ENCODE results near the gene TAX1BP1. TPM values are rescaled to one million over a fixed set of nuclear protein-coding genes. Genes with fewer than 3 reads are reported as not detected.

TAX1BP1 gene
- total and polyA plus RNA-seq, 2 donors (not counting 3 experiments of a cell fraction or from before 2014, with no cell fraction given) = 77.7 to 93.2 TPM

- Histone ChIP-seq H3K9me3 (replicated peaks; ENCODE audit: control insufficient read depth, insufficient read depth, low read length) (no peaks in the 10 kb centered on the region), H3K9me1 (replicated peaks; ENCODE audit: control insufficient read depth, extremely low read depth, insufficient read depth, low read length) (no peaks in the 10 kb centered on the region), H3K4me3 (replicated peaks in 1 of 3; ENCODE audit: insufficient read depth in 1 of 3, low read depth in 1 of 3, low read length in 3 of 3) (no peak overlapping the region), H2AFZ (ENCODE audit: low read depth, low read length) (no peak overlapping the region), H3K27me3 (ENCODE audit: control insufficient read depth in 2 of 2, insufficient read depth in 2 of 2, low read length in 2 of 2) (no peaks in the 10 kb centered on the region), H3K4me1 (ENCODE audit: control insufficient read depth, extremely low read depth, insufficient read depth, low read length) (no peaks in the 10 kb centered on the region), H4K20me1 (replicated peaks; ENCODE audit: control insufficient read depth, extremely low read depth, insufficient read depth, low read length) (no peaks in the 10 kb centered on the region), H3K27ac (ENCODE audit: insufficient read depth, low read depth, low read length) (no peak overlapping the region), H3K9ac (replicated peaks; ENCODE audit: extremely low read depth, insufficient read depth, low read length) (no peak overlapping the region), H3K4me2 (ENCODE audit: insufficient read depth, low read length) (no peak overlapping the region), H3K79me2 (ENCODE audit: control insufficient read depth, insufficient read depth, low read length) (no peaks in the 10 kb centered on the region), H3K36me3 (ENCODE audit: control insufficient read depth in 2 of 2, extremely low read depth in 1 of 2, insufficient read depth in 2 of 2, low read length in 2 of 2) (no peaks in the 10 kb centered on the region)
- FAIRE-seq = no peak
- ChIA-PET POLR2A (no interaction called here), CTCF (interaction anchor here (1.1 to 1.6 kb wide), 2 partner anchors 33 to 55 kb away, joined by 3 read pairs; no protein-coding TSS in a partner anchor)
- no TSS peak for BruUV-seq (replicated peaks)
- no peak for DNase-seq (ENCODE audit: low read depth, low spot score)
- dilution Hi-C loops (cut with MboI; ENCODE audit: extremely low pct_ligation_motif_present, low sequenced_read_pairs) = no loop called here
- no peak for TF ChIP-seq GATA2 (IDR thresholded peaks at IDR 0.05; ENCODE audit: insufficient read depth, insufficient read length, low read depth, low read length)
- TF ChIP-seq MYC (IDR thresholded peaks at IDR 0.05; ENCODE audit: low read depth, low read length) = no peak
- no peak for TF ChIP-seq MAX (IDR thresholded peaks at IDR 0.05; ENCODE audit: insufficient read depth, insufficient read length)
- no peak for TF ChIP-seq JUN (IDR thresholded peaks at IDR 0.05; ENCODE audit: borderline replicate concordance, insufficient read depth, insufficient read length, low read depth)
- TF ChIP-seq POLR2A (IDR thresholded peaks at IDR 0.05; ENCODE audit: low read depth, low read length) = no peak
- TF ChIP-seq EZH2 (IDR thresholded peaks at IDR 0.05; ENCODE audit: borderline replicate concordance, low read depth, low read length, severe bottlenecking) = no peak
- no peak for TF ChIP-seq CTCF (IDR thresholded peaks at IDR 0.05; ENCODE audit: extremely low read depth in 1 of 2, insufficient read depth in 1 of 2, low read depth in 1 of 2, low read length in 2 of 2)
- TF ChIP-seq POLR2AphosphoS5 (IDR thresholded peaks at IDR 0.05; ENCODE audit: insufficient read depth, low read depth, low read length) = no peak
- no peak for TF ChIP-seq FOS (IDR thresholded peaks at IDR 0.05; ENCODE audit: borderline replicate concordance, insufficient read depth, low read length)
- intact Hi-C loops (cut with micrococcal nuclease) = no loop called here
Observed at GRCh38 chr7:27863880-27864279, 123.9 kb downstream of the TAX1BP1 start.

Measured in endothelial cell of umbilical vein (primary cell).